ENCODE results near the gene SLCO1C1. TPM values are rescaled to one million over a fixed set of nuclear protein-coding genes. Genes with fewer than 3 reads are reported as not detected.

Gene SLCO1C1
- total RNA-seq, 1 donor from 2014 or later, result not detected

DNA sequence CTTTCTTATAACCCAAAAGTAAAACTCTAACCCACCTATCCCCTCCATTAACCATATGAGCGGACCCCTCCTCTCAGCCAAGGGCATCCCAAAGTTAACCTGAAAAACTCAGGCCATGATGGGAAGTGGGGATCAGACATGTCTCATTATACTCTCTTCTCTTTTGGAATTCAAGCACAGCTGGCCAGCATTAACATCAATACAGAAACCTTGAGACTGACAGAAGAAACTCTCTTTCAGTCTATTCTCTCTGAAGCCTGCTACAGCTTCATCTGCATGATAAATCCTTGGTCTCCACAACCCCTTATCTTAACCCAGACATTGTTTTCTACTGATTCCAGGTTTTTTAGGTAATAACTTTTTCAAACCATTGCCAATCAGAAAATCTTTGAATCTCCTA is 97.8 kb downstream of the SLCO1C1 start:
- no peak for ATAC-seq
- DNase-seq (ENCODE audit: low spot score), result no peak

DNA sequence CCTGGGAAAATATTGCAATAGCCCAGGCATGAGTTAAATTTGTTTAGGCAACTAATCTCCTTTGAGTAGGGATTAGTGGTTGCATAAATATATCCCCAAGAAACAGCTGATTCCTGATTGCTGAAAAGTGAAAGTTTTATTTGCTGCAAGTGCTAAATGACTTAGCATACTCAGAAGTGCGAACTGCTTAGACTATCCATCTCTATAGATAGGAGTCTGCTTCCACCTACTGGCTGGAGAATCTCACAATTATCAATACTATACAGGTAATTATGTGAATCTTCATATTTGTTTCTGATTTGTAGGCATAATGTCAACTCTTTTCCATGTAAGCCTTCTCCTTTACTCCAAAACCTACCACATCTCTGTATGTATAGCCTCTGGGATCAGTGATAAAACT is 103.4 kb downstream of the SLCO1C1 start:
- peak; percentile 95 for ATAC-seq
- no peak for DNase-seq (ENCODE audit: low spot score)

DNA sequence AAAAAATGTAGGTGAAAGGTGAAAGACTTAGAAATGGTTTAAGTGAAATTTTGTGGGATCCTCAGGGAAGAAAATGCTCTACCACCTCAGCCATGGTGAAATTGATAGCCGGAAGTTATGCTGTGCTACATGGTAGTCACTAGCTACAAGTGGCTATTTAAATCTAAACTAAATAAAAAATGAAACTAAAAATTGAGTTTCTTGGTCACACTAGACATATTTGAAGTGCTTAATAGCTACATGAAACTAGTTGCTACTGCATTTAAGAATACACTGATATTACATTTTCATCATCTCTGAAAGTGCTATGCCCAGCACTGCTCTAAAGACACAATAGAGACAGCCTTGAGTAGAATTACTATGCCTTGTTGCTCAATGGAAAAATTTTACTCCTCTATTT is 105.0 kb downstream of the SLCO1C1 start:
- peak; percentile 26 for ATAC-seq

DNA sequence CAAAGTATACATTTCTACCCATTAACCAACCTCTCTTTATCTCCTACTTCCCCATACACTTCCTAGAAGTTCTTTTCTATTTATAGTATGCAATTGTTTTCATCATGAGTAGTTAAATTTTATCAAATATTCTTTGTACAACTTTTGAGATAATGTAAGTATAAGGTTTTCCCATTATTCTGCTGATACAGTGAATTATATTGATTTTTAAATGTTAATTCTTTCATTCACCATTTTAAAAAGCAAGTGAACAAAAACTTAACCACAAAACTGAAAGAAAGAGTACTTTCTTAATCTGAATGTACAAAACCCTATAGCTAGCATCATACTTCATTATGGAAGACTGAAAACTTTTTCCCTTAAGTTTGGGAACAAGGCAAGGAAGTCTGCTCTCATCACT is 105.9 kb downstream of the SLCO1C1 start:
- DNase-seq (ENCODE audit: low spot score) (no peak), ATAC-seq (no peak)

More for the DNA sequence above, 105.0 kb downstream of the SLCO1C1 start:
- DNase-seq (ENCODE audit: low spot score), result no peak

Other genes starting within 250 kb of the SLCO1C1 start
- 73.3 TPM for gene SLCO1B3, start 115.4 kb downstream of the SLCO1C1 start, total RNA-seq